ENCODE results near the gene LASP1. TPM values are rescaled to one million over a fixed set of nuclear protein-coding genes. Genes with fewer than 3 reads are reported as not detected.

Gene LASP1, protein sequence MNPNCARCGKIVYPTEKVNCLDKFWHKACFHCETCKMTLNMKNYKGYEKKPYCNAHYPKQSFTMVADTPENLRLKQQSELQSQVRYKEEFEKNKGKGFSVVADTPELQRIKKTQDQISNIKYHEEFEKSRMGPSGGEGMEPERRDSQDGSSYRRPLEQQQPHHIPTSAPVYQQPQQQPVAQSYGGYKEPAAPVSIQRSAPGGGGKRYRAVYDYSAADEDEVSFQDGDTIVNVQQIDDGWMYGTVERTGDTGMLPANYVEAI
- polyA plus RNA-seq (2013, experiment 1 of 2), result 151 TPM
- polyA plus RNA-seq (2013, experiment 2 of 2), result 139 TPM

DNA sequence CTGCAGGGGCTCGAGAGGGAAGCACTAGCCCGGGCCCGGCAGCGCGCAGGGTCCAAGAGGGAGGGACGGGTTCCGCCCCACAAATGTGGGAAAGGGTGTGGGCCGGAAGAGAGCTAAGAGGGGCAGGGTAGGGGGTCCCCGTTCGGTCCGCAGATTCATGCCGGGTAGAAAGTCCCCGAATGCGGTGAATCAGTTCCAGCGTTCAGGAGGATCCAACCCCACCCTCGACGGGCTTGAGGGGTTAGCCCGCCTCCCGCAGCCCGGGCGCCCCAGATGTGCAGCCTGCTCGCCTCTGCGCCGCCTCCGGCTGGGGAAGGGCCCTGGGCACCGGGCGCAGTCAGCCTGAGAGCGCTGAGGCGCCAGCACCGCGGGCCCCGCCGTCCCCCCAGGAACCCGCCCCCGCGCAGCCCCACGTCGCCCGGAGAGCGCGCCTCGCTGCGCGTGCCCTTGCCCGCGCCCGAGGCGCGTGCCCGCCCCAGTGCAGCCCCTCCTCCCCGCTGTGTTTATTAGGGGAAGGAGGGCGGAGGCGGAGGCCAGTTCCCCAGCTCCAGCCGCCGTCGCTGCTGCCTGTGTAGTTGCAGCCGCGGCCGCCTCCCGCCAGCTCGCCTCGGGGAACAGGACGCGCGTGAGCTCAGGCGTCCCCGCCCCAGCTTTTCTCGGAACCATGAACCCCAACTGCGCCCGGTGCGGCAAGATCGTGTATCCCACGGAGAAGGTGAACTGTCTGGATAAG is at the start of gene LASP1:
TSS of gene LASP1 (plus strand) at position 533 of the 733 bp plus-strand sequence. CDS start at position 665, 132 bp downstream.
- peak within 1 kb of the TSS; percentile 91 for H3K27ac ChIP-seq (ENCODE audit: low read depth, low read length, severe bottlenecking)
- 0% methylated on average over 57 to 61 of the region's 73 CpGs for WGBS, 2 experiments (ENCODE audit: insufficient coverage in 2 of 2)
- peak within 1 kb of the TSS; percentile 96 for H3K4me3 ChIP-seq (ENCODE audit: extremely low read depth, insufficient read depth, low read length, poor library complexity, severe bottlenecking)
- peaks cover 18% of the 10 kb centered on the region for H3K36me3 ChIP-seq (ENCODE audit: control insufficient read depth, insufficient read depth, low read length)
- peaks cover 33% of the 10 kb centered on the region for H3K4me1 ChIP-seq (ENCODE audit: control insufficient read depth, insufficient read depth, low read length, poor library complexity, severe bottlenecking)
- H3K9me3 ChIP-seq (ENCODE audit: control insufficient read depth, low read length), result no peaks in the 10 kb centered on the region

DNA sequence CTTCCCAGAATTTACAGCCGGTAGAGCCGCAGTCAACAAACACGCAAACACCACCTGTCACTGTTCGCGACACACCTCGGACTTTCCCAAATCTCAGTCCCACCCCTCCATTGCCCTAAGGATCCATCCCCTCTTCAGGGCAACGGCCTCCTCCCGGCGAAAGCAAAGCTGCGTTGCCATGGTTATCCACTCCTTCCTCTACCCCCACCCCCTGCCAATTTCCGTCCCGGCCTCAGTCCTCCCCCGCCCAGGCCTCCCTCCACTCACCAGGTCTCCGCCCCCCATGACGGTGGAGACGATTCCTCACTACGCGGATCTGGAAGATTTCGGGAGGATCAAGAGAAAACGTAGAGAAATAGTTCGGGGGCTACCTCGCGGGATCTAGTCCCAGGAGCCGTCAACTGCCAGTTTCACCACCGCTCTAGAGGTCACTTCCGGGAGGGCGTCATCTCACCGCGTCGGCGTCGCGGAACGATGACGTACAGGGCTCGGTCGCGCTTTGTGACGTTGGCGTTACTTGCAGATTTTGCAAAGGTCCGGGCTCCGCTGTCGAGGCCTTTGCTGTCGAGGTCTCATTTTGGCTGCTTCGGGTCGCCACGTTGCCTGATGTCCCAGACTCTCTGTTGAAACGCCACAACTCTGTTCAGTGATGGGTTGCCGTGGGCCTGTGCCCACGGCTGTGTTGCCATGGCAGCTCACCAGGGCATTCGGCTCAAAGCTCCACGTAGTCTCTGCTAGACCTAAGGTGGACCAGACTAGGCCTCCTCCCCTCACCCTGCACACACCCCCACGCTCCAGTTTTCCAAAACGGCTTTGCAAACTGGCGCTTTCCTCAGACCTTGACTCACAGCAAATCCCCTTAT is 44.7 kb upstream of the LASP1 start, which contains the start of gene CWC25:
TSS of gene CWC25 (minus strand) at position 423 of the 863 bp plus-strand sequence. CDS start at position 285, 138 bp downstream.
- no peaks in the 10 kb centered on the region for H3K9me3 ChIP-seq (ENCODE audit: control insufficient read depth, low read length)
- peaks cover 12% of the 10 kb centered on the region for H3K4me1 ChIP-seq (ENCODE audit: control insufficient read depth, insufficient read depth, low read length, poor library complexity, severe bottlenecking)
- H3K27ac ChIP-seq (ENCODE audit: low read depth, low read length, severe bottlenecking), result peak within 1 kb of the TSS; percentile 100
- H3K36me3 ChIP-seq (ENCODE audit: control insufficient read depth, insufficient read depth, low read length), result peaks cover 13% of the 10 kb centered on the region
- H3K4me3 ChIP-seq (ENCODE audit: extremely low read depth, insufficient read depth, low read length, poor library complexity, severe bottlenecking), result peak within 1 kb of the TSS; percentile 71
- WGBS, 2 experiments (ENCODE audit: insufficient coverage in 2 of 2), result 4% methylated on average over 44 to 49 of the region's 55 CpGs

DNA sequence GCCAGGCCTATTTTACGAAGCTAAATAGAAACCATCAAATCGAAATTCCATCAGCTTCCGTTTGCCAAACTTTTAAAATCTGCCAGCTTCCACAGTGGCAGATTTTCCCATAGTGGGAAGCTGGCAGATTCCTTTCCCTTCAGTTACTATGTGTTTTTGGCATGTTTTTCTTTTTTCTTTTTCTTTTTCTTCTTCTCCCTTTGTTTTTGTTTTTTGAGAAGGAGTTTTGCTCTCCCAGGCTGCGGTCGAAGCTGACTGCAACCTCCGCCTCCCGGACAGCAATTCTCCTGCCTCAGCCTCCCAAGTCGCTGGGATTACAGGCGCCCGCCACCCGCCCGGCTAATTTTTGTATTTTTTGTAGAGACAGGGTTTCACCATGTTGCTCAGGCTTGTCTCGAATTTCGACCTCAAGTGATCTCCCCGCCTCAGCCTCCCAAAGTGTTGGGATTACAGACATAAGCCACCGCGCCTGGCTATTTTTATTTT is 44.1 kb upstream of the LASP1 start:
- WGBS, 2 experiments (ENCODE audit: insufficient coverage in 2 of 2), result 91 to 93% methylated on average over 16 to 17 of the region's 17 CpGs

DNA sequence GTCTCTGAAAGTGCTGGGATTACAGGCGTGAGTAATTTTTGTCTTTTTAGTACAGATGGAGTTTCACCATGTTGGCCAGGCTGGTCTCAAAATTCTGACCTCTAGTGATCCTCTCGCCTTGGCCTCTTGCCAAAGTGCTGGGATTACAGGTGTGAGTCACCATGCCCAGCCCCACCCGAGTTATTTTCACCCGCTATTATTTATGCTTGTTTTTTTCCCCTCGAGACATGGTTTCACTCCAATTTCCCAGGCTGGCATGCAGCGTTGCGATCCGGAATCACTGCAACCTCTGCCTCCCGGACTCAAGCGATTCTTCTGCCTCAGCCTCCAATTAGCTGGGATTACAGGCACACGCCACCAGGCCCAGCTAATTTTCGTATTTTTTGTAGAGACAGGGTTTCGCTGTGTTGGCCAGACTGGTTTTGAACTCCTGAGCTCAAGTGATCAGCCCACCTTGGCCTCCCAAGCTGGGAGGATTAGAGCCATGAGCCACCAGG is 25.5 kb upstream of the LASP1 start:
- no peaks in the 10 kb centered on the region for H3K9me3 ChIP-seq (ENCODE audit: control insufficient read depth, low read length)
- no peak overlapping the region for H3K4me3 ChIP-seq (ENCODE audit: extremely low read depth, insufficient read depth, low read length, poor library complexity, severe bottlenecking)
- WGBS, 2 experiments (ENCODE audit: insufficient coverage in 2 of 2), result 86 to 93% methylated on average over 11 to 12 of the region's 13 CpGs
- no peak overlapping the region for H3K27ac ChIP-seq (ENCODE audit: low read depth, low read length, severe bottlenecking)
- peaks cover 29% of the 10 kb centered on the region for H3K36me3 ChIP-seq (ENCODE audit: control insufficient read depth, insufficient read depth, low read length)
- H3K4me1 ChIP-seq (ENCODE audit: control insufficient read depth, insufficient read depth, low read length, poor library complexity, severe bottlenecking), result no peaks in the 10 kb centered on the region

More for the DNA sequence above, 44.1 kb upstream of the LASP1 start:
- no peaks in the 10 kb centered on the region for H3K9me3 ChIP-seq (ENCODE audit: control insufficient read depth, low read length)
- peaks cover 7% of the 10 kb centered on the region for H3K36me3 ChIP-seq (ENCODE audit: control insufficient read depth, insufficient read depth, low read length)
- H3K4me1 ChIP-seq (ENCODE audit: control insufficient read depth, insufficient read depth, low read length, poor library complexity, severe bottlenecking), result peaks cover 12% of the 10 kb centered on the region
- peak overlapping the region; percentile 71 for H3K4me3 ChIP-seq (ENCODE audit: extremely low read depth, insufficient read depth, low read length, poor library complexity, severe bottlenecking)
- peak overlapping the region; percentile 100 for H3K27ac ChIP-seq (ENCODE audit: low read depth, low read length, severe bottlenecking)

DNA sequence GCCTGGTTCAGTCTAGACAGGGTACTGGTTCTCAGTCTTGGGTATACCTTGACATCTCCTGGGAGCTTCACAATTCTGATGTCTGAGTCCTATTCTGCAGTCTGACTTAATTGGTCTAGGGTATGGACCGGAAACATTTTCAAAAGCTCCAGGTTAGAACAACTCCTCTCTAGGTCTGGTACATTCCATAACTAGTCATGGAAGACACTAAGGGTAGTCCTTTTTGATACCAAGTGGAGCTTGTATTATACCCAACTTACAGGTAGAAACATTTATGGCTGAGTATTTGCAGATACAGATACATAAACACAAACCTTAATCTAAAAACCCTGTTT is 21.3 kb upstream of the LASP1 start:
- H3K36me3 ChIP-seq (ENCODE audit: control insufficient read depth, insufficient read depth, low read length), result peaks cover 67% of the 10 kb centered on the region
- no peaks in the 10 kb centered on the region for H3K4me1 ChIP-seq (ENCODE audit: control insufficient read depth, insufficient read depth, low read length, poor library complexity, severe bottlenecking)
- 100% methylated on average over 1 of the region's 1 CpG for WGBS, 2 experiments (ENCODE audit: insufficient coverage in 2 of 2)
- no peaks in the 10 kb centered on the region for H3K9me3 ChIP-seq (ENCODE audit: control insufficient read depth, low read length)
- no peak overlapping the region for H3K4me3 ChIP-seq (ENCODE audit: extremely low read depth, insufficient read depth, low read length, poor library complexity, severe bottlenecking)
- no peak overlapping the region for H3K27ac ChIP-seq (ENCODE audit: low read depth, low read length, severe bottlenecking)

DNA sequence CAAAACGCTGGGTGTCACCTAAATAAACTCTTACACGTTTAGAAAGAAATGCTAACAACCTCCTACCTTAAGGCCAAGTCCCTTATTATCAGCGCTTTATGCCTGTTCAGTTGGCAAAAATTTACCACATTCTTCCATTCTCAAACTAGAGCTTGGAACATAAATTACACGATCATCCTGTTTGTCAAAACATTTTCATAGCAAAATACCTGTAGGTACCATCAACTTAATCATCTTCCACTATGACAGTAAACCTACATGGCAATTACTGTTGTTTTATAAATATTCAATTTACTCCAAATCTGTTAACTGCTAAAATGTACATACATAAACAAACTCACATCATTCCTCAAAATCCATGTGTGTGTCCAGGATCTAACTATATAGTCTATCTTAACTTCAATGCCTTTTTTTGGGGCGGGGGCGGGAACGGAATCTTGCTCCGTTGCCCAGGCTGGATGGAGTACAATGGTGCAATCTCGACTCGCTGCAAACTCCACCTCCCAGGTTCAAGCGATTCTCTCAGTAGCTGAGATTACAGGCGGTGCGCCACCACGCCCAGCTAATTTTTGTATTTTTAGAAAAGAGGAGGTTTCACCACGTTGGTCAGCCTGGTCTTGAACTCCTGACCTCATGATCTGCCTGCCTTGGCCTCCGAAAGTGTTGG is 20.8 kb upstream of the LASP1 start:
- 99 to 100% methylated on average over 15 to 16 of the region's 16 CpGs for WGBS, 2 experiments (ENCODE audit: insufficient coverage in 2 of 2)
- peaks cover 67% of the 10 kb centered on the region for H3K36me3 ChIP-seq (ENCODE audit: control insufficient read depth, insufficient read depth, low read length)

DNA sequence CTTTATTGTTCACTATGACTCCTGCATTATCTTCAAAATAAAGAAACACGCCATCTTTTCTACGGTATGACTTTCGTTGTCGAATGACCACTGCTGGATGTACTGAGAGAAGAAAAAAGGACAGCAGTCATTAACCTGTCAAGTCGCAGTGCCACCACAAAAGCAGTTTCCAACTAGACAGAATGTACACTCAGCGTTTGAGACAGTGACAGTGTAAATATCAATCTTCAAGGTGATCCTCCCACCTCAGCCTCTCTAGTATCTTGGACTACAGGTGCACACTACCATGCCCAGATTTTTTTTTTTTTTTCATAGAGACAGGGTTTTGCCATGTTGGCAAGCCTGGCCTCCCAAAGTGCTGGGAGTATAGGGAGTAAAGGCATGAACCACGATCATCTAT is 19.5 kb upstream of the LASP1 start:
- no peaks in the 10 kb centered on the region for H3K4me1 ChIP-seq (ENCODE audit: control insufficient read depth, insufficient read depth, low read length, poor library complexity, severe bottlenecking)
- H3K27ac ChIP-seq (ENCODE audit: low read depth, low read length, severe bottlenecking), result no peak overlapping the region
- WGBS, 2 experiments (ENCODE audit: insufficient coverage in 2 of 2), result 87 to 98% methylated on average over 6 of the region's 7 CpGs
- H3K4me3 ChIP-seq (ENCODE audit: extremely low read depth, insufficient read depth, low read length, poor library complexity, severe bottlenecking), result peak overlapping the region; percentile 74
- H3K36me3 ChIP-seq (ENCODE audit: control insufficient read depth, insufficient read depth, low read length), result peaks cover 67% of the 10 kb centered on the region
- no peaks in the 10 kb centered on the region for H3K9me3 ChIP-seq (ENCODE audit: control insufficient read depth, low read length)

More for the DNA sequence above, 20.8 kb upstream of the LASP1 start:
- Histone ChIP-seq H3K4me1 (ENCODE audit: control insufficient read depth, insufficient read depth, low read length, poor library complexity, severe bottlenecking) (no peaks in the 10 kb centered on the region), H3K4me3 (ENCODE audit: extremely low read depth, insufficient read depth, low read length, poor library complexity, severe bottlenecking) (no peak overlapping the region), H3K27ac (ENCODE audit: low read depth, low read length, severe bottlenecking) (no peak overlapping the region), H3K9me3 (ENCODE audit: control insufficient read depth, low read length) (no peaks in the 10 kb centered on the region)

DNA sequence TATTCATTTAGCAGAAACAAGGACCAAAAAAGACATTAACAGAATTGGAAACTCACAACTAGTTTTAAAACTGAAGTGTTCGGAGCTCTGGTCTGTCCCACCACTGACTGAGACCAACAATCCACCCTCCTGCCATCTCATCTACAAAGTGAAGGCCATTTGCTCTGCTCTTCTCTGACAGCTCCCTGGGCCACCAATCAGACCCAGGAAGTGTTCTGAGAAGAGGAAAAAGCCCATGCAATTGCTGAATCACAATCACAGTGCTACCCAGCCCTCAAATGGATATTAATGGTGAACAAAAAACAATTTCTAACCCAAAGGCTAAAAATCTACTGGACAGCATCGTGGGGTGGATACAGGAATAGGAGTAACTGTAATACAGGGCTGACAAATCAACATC is 18.4 kb upstream of the LASP1 start:
- H3K4me1 ChIP-seq (ENCODE audit: control insufficient read depth, insufficient read depth, low read length, poor library complexity, severe bottlenecking), result no peaks in the 10 kb centered on the region
- whole genome bisulfite sequencing, 2 experiments (ENCODE audit: insufficient coverage in 2 of 2), result 82 to 88% methylated on average over 1 of the region's 2 CpGs
- peaks cover 67% of the 10 kb centered on the region for H3K36me3 ChIP-seq (ENCODE audit: control insufficient read depth, insufficient read depth, low read length)
- no peak overlapping the region for H3K27ac ChIP-seq (ENCODE audit: low read depth, low read length, severe bottlenecking)
- no peaks in the 10 kb centered on the region for H3K9me3 ChIP-seq (ENCODE audit: control insufficient read depth, low read length)
- peak overlapping the region; percentile 74 for H3K4me3 ChIP-seq (ENCODE audit: extremely low read depth, insufficient read depth, low read length, poor library complexity, severe bottlenecking)

DNA sequence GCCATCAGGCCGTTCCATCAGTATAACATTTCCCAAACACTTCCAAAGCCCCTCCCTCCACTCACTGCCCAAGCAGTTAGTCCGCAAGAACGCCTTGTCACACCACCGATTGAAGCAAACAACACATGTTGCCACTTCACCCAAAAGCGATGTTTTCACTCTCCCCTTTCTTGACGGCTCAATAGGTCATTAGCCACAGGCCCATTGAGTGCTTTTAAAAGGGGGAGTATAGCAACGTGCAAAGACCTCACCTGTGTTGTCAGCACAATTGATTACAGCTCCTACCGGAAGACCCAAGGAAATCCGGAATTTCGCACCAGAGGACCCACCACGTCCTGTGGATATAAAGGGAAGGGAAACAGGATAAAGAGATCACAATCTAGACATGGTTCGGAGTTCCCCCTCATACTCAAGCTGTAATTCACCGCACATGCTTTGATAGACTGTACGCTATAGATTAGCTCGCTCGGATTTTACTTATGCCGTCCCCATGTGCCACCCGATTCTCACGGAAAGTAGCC is 17.0 kb upstream of the LASP1 start:
- Histone ChIP-seq H3K4me1 (ENCODE audit: control insufficient read depth, insufficient read depth, low read length, poor library complexity, severe bottlenecking) (no peaks in the 10 kb centered on the region), H3K36me3 (ENCODE audit: control insufficient read depth, insufficient read depth, low read length) (peaks cover 53% of the 10 kb centered on the region), H3K4me3 (ENCODE audit: extremely low read depth, insufficient read depth, low read length, poor library complexity, severe bottlenecking) (peak overlapping the region; percentile 74), H3K9me3 (ENCODE audit: control insufficient read depth, low read length) (no peaks in the 10 kb centered on the region), H3K27ac (ENCODE audit: low read depth, low read length, severe bottlenecking) (peak overlapping the region; percentile 98)
- 0 to 1% methylated on average over 14 to 15 of the region's 19 CpGs for WGBS, 2 experiments (ENCODE audit: insufficient coverage in 2 of 2)
